HG03378 (cell line): ENCODE results near the gene PCDHA9.
"Not testable (repeated sequence)": the region's sequence is repeated elsewhere in the genome, so short reads cannot be mapped to it uniquely, and the experiment has no call there.

Experiments
- ATAC-seq: cut with Tn5 transposase; IDR thresholded peaks from one replicate; pipeline ENCODE4 v1.9.1; 2021; ENCODE audit warnings: mild to moderate bottlenecking, moderate library complexity; ENCODE audit not compliant: unreplicated experiment

PCDHA9 gene

GRCh38 chr5:140833993-140834392 is 14.2 kb upstream of the PCDHA9 start, which contains the start of gene PCDHA7:
PCDHA7 (plus strand) TSS chr5:140834269; CDS start chr5:140834384, 115 bp downstream.
- no peak for ATAC-seq

- not testable (repeated sequence) for ATAC-seq
Observed at GRCh38 chr5:140834439-140835008, 13.7 kb upstream of the PCDHA9 start.

GRCh38 chr5:140835622-140836510 is 12.3 kb upstream of the PCDHA9 start:
- no peak for ATAC-seq

- ATAC-seq: no peak
Observed at GRCh38 chr5:140840978-140841962, 6.9 kb upstream of the PCDHA9 start, which contains the start of gene PCDHA8. PCDHA8 (plus strand) TSS chr5:140841187; CDS start chr5:140841322, 135 bp downstream.

GRCh38 chr5:140842798-140843733 is 5.1 kb upstream of the PCDHA9 start:
- no peak for ATAC-seq

- not testable (repeated sequence) for ATAC-seq
Observed at GRCh38 chr5:140849831-140850634, 1.9 kb downstream of the PCDHA9 start.

DNA sequence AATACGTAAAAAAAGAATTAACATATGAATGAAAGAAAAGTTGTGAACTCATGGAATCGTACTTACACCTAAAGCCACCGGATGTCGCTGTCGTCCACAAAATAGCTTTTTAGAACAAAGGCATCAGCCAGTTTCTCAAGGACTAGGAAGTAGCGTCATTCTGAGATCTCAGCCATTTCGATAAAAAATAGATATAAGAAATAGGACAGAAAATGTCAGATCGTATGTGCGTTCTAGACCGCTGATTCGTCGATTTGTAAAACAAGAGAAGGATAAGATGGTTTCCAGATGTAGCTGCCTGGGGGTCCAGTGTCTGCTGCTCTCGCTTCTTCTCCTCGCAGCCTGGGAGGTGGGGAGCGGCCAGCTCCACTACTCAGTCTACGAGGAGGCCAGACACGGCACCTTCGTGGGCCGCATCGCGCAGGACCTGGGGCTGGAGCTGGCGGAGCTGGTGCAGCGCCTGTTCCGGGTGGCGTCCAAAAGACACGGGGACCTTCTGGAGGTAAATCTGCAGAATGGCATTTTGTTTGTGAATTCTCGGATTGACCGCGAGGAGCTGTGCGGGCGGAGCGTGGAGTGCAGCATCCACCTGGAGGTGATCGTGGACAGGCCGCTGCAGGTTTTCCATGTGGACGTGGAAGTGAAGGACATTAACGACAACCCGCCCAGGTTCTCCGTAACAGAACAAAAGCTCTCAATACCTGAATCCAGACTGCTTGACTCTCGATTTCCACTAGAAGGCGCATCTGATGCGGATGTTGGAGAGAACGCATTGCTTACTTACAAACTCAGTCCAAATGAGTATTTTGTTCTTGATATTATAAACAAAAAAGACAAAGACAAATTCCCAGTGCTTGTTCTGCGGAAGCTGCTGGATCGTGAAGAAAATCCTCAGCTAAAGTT is 7.8 kb downstream of the PCDHA9 start, which contains the start of gene PCDHA10:
Gene PCDHA10 (plus strand): TSS at position 126 of the 903 bp plus-strand sequence. CDS start 152 bp downstream, at position 278.
- ATAC-seq: no peak

DNA sequence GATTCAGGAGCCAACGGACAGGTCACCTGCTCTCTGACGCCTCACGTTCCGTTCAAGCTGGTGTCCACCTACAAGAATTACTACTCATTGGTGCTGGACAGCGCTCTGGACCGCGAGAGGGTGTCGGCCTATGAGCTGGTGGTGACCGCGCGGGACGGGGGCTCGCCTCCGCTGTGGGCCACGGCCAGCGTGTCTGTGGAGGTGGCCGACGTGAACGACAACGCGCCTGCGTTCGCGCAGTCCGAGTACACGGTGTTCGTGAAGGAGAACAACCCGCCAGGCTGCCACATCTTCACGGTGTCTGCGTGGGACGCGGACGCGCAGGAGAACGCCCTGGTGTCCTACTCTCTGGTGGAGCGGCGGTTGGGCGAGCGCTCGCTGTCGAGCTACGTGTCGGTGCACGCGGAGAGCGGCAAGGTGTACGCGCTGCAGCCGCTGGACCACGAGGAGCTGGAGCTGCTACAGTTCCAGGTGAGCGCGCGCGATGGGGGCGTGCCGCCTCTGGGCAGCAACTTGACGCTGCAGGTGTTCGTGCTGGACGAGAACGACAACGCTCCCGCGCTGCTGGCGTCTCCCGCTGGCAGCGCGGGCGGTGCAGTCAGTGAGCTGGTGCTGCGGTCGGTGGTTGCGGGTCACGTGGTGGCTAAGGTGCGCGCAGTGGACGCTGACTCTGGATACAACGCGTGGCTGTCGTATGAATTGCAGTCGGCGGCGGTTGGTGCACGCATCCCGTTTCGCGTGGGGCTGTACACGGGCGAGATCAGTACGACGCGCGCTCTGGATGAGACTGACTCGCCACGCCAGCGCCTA is 9.2 kb downstream of the PCDHA9 start:
- ATAC-seq: no peak

DNA sequence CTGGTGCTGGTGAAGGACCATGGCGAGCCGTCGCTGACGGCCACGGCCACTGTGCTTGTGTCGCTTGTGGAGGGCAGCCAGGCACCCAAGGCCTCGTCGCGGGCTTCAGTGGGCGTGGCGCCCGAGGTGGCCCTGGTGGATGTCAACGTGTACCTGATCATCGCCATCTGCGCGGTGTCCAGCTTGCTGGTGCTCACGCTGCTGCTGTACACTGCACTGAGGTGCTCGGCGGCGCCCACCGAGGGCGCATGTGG is 9.7 kb downstream of the PCDHA9 start:
- no peak for ATAC-seq

DNA sequence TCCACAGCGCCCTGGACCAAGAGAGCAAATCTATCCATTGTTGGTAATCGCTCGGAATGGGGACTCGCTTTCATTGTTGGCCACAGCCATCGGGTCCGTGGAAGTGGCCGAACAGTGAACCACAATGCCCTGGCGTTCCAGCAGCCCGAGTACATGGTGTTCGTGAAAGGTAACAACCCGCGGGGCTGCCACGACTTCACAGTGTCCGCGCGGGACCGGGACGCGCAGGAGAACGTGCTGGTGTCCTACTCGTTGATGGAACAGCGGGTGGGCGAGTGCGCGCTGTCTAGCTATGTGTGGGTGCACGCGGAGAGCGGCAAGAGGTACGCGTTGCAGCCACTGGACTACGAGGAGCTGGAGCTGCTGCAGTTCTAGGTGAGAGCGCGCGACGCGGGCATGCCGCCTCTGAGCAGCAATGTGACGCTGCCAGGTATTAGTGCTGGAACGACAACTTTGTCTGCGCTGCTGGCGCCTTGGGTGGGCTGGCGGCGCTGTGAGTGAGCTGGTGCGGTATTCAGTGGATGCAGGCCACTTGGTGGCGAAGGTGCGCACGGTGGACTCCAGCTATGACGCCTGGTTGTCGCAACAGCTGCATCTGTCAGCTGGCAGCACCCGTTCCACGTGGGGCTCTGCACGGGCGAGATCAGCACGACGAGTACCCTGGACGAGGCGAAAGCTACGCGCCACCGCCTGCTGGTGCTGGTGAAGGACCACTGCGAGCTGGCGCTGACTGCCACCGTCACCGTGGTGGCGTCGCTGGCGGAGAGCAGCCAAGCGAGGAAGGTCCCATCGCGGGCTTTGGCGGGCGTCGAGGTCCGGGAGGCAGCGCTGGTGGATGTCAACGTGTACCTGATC is 14.5 kb downstream of the PCDHA9 start:
- no peak for ATAC-seq

DNA sequence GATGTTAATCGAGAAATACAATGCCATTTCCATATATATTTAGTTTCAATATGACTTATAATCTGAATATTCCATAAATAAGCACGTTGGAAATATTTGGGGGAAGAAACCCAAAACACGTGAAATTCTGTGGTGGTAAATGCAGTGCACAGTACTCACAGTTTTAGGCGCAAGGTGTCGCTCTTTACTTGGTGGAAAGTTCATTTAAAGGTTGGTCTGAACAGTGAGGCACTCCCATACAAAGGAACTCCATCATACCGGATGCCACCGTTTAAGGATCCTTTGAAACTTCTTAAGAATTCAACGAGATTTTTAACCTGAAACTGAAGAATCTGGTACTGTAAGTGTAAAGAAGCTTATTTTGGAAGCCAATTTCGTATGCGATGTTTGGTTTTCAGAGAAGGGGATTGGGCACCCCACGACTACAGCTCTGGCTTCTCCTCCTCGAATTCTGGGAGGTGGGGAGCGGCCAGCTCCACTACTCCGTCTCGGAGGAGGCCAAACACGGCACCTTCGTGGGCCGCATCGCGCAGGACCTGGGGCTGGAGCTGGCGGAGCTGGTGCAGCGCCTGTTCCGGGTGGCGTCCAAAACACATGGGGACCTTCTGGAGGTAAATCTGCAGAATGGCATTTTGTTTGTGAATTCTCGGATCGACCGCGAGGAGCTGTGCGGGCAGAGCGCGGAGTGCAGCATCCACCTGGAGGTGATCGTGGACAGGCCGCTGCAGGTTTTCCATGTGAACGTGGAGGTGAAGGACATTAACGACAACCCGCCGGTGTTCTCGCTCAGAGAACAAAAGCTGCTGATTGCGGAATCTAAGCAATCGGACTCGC is 20.8 kb downstream of the PCDHA9 start, which contains the start of gene PCDHA11:
Gene PCDHA11 (plus strand): TSS at position 237 of the 834 bp plus-strand sequence. CDS start 147 bp downstream, at position 384.
- no peak for ATAC-seq

DNA sequence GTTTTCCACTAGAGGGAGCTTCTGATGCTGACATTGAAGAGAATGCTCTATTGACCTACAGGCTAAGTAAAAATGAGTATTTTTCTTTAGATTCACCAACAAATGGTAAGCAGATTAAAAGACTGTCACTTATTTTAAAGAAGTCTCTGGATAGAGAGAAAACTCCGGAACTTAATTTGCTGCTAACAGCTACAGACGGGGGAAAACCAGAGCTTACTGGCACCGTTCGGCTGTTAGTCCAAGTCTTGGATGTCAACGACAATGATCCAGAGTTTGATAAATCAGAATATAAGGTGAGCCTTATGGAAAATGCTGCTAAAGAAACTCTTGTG is 21.3 kb downstream of the PCDHA9 start:
- no peak for ATAC-seq

GRCh38 chr5:140870221-140871201 is 22.3 kb downstream of the PCDHA9 start:
- ATAC-seq: no peak
